ENCODE measurements around the gene TARBP2.
A peak's percentile ranks its signal among the peaks of the same experiment; 100 is the strongest.
"Not testable (repeated sequence)": the region's sequence is repeated elsewhere in the genome, so short reads cannot be mapped to it uniquely, and the experiment has no call there.

The TARBP2 gene

GRCh38 chr12:53516758-53517455 lies 15.8 kb downstream of the TARBP2 start:
- DNase-seq, result no peak

- no peak for DNase-seq
Observed at GRCh38 chr12:53518381-53518780, 17.3 kb downstream of the TARBP2 start.

- no peak for DNase-seq
Observed at GRCh38 chr12:53523131-53523530, 22.0 kb downstream of the TARBP2 start.

GRCh38 chr12:53524476-53524875 lies 23.4 kb downstream of the TARBP2 start:
- no peak for DNase-seq

GRCh38 chr12:53530061-53530460 lies 29.0 kb downstream of the TARBP2 start:
- DNase-seq, result no peak

- DNase-seq, result no peak
Observed at GRCh38 chr12:53530920-53531319, 29.8 kb downstream of the TARBP2 start.

GRCh38 chr12:53532021-53532420 lies 30.9 kb downstream of the TARBP2 start:
- DNase-seq, result no peak

GRCh38 chr12:53532524-53533445 lies 31.7 kb downstream of the TARBP2 start:
- no peak for DNase-seq

- DNase-seq, result no peak
Observed at GRCh38 chr12:53533471-53533870, 32.4 kb downstream of the TARBP2 start.

- DNase-seq, result no peak
Observed at GRCh38 chr12:53536962-53537361, 35.9 kb downstream of the TARBP2 start.

GRCh38 chr12:53538209-53538689 lies 37.2 kb downstream of the TARBP2 start:
- no peak for DNase-seq

GRCh38 chr12:53539526-53539925 lies 38.4 kb downstream of the TARBP2 start:
- DNase-seq, result no peak

- peak; percentile 63 for DNase-seq
Observed at GRCh38 chr12:53543539-53543938, 42.5 kb downstream of the TARBP2 start.

GRCh38 chr12:53548354-53548753 lies 47.3 kb downstream of the TARBP2 start:
- DNase-seq, result not testable (repeated sequence)

GRCh38 chr12:53550131-53550530 lies 49.0 kb downstream of the TARBP2 start:
- DNase-seq, result not testable (repeated sequence)

GRCh38 chr12:53550595-53550994 lies 49.5 kb downstream of the TARBP2 start:
- DNase-seq, result no peak

- DNase-seq, result no peak
Observed at GRCh38 chr12:53551889-53552291, 50.8 kb downstream of the TARBP2 start.

- DNase-seq, result no peak
Observed at GRCh38 chr12:53552361-53553327, 51.6 kb downstream of the TARBP2 start.

Data from stimulated activated CD4-positive, alpha-beta T cell treated with anti-CD3 and anti-CD28 coated beads, Interleukin-15, amount 100 ng/mL, for 24 hours (primary cell).